ENCODE data around the gene MCFD2.

MCFD2 gene

GRCh38 chr2:46923041-46923528, 7.5 kb upstream of the MCFD2 start:
- TF ChIP-seq RAD21 (IDR thresholded peaks at IDR 0.05; ENCODE audit: low read depth) (no peak), YY1 (IDR thresholded peaks at IDR 0.05; ENCODE audit: low read depth) (no peak), FOXM1 (IDR thresholded peaks at IDR 0.05; ENCODE audit: borderline replicate concordance, low read depth) (no peak), EGR1 (IDR thresholded peaks at IDR 0.05) (no peak), CEBPB (IDR thresholded peaks at IDR 0.05) (no peak), MAX (IDR thresholded peaks at IDR 0.05) (no peak), NFIC (IDR thresholded peaks at IDR 0.05) (no peak), USF1 (IDR thresholded peaks at IDR 0.05) (no peak), EP300 (IDR thresholded peaks at IDR 0.05; ENCODE audit: borderline replicate concordance) (no peak), ZBTB7A (IDR thresholded peaks at IDR 0.05; ENCODE audit: low read depth) (no peak), TEAD4 (IDR thresholded peaks at IDR 0.05) (no peak), TCF12 (IDR thresholded peaks at IDR 0.05; ENCODE audit: low read depth) (no peak), REST (IDR thresholded peaks at IDR 0.05; ENCODE audit: low read depth) (no peak), CREB1 (IDR thresholded peaks at IDR 0.05; ENCODE audit: low read depth) (no peak), TAF1 (IDR thresholded peaks at IDR 0.05; ENCODE audit: low read depth) (no peak)

GRCh38 chr2:46922606-46923005, 7.0 kb upstream of the MCFD2 start:
- TF ChIP-seq USF1 (IDR thresholded peaks at IDR 0.05) (no peak), CEBPB (IDR thresholded peaks at IDR 0.05) (no peak), EP300 (IDR thresholded peaks at IDR 0.05; ENCODE audit: borderline replicate concordance) (no peak), REST (IDR thresholded peaks at IDR 0.05; ENCODE audit: low read depth) (no peak), TCF12 (IDR thresholded peaks at IDR 0.05; ENCODE audit: low read depth) (no peak), CREB1 (IDR thresholded peaks at IDR 0.05; ENCODE audit: low read depth) (no peak), FOXM1 (IDR thresholded peaks at IDR 0.05; ENCODE audit: borderline replicate concordance, low read depth) (no peak), ZBTB7A (IDR thresholded peaks at IDR 0.05; ENCODE audit: low read depth) (no peak)

- TF ChIP-seq CREB1 (IDR thresholded peaks at IDR 0.05; ENCODE audit: low read depth) (no peak), FOXM1 (IDR thresholded peaks at IDR 0.05; ENCODE audit: borderline replicate concordance, low read depth) (no peak), NFIC (IDR thresholded peaks at IDR 0.05) (no peak), EGR1 (IDR thresholded peaks at IDR 0.05) (no peak), ZBTB7A (IDR thresholded peaks at IDR 0.05; ENCODE audit: low read depth) (no peak), TCF12 (IDR thresholded peaks at IDR 0.05; ENCODE audit: low read depth) (no peak), RAD21 (IDR thresholded peaks at IDR 0.05; ENCODE audit: low read depth) (no peak), CEBPB (IDR thresholded peaks at IDR 0.05) (no peak), TEAD4 (IDR thresholded peaks at IDR 0.05) (no peak)
Observed at GRCh38 chr2:46921676-46922448, 6.3 kb upstream of the MCFD2 start.

GRCh38 chr2:46917628-46918027, 2.0 kb upstream of the MCFD2 start:
- no peak for TF ChIP-seq USF1 (IDR thresholded peaks at IDR 0.05)
- no peak for TF ChIP-seq EP300 (IDR thresholded peaks at IDR 0.05; ENCODE audit: borderline replicate concordance)
- no peak for TF ChIP-seq EGR1 (IDR thresholded peaks at IDR 0.05)
- no peak for TF ChIP-seq TAF1 (IDR thresholded peaks at IDR 0.05; ENCODE audit: low read depth)
- no peak for TF ChIP-seq REST (IDR thresholded peaks at IDR 0.05; ENCODE audit: low read depth)
- TF ChIP-seq RAD21 (IDR thresholded peaks at IDR 0.05; ENCODE audit: low read depth), result no peak
- TF ChIP-seq TCF12 (IDR thresholded peaks at IDR 0.05; ENCODE audit: low read depth), result no peak
- TF ChIP-seq CEBPB (IDR thresholded peaks at IDR 0.05), result no peak
- no peak for TF ChIP-seq MAX (IDR thresholded peaks at IDR 0.05)
- no peak for TF ChIP-seq NFIC (IDR thresholded peaks at IDR 0.05)
- TF ChIP-seq TEAD4 (IDR thresholded peaks at IDR 0.05), result no peak
- no peak for TF ChIP-seq FOXM1 (IDR thresholded peaks at IDR 0.05; ENCODE audit: borderline replicate concordance, low read depth)
- TF ChIP-seq ZBTB7A (IDR thresholded peaks at IDR 0.05; ENCODE audit: low read depth), result no peak

Data from Ishikawa (cell line).